ENCODE data around the gene AATK. TPM values are rescaled to one million over a fixed set of nuclear protein-coding genes. Genes with fewer than 3 reads are reported as not detected.

The AATK gene
- total RNA-seq, 1 donor from 2014 or later = 0.70 TPM

DNA sequence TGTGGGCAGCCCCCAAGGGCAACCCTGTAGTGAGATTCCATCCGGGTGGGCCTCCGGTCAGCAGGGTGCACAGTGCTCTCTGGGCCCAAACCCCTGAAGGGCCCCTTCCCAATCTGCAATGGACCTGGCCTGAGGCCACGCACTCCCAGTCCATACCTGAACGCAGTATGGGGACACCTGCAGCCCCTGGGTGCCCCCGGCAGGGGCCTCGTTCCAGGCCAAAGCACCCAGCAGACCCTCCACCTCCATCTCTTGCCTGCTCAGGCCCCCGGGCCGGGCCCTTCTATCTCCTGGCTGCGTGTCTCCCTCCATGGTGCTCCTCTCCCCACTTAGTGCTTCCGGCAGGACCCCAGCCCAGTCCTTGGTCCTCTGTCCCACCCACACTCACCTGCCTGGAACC, 17.3 kb upstream of the AATK start:
- DNase-seq (ENCODE audit: low spot score) (no peak), ATAC-seq (no peak)

DNA sequence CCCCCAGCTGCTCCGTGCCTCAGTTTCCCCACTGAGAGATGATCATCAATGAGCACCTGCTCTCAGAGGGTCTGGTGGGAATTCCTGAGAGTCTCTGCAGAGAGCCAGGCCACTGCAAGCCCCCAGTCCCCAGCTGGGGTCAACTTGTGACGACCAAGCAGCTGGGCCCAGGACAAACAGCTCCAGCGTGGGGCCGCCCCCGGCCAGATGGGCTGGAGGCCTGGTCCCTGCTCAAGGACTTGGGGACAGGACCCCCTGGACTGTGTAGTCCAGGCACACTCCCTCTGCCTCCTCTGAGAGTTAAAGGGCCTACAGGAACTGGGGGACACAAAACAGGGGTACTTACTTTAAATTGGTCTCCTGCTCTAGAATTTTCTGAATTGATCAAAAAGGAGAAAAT, 16.6 kb upstream of the AATK start:
- ATAC-seq (no peak), DNase-seq (ENCODE audit: low spot score) (no peak)

DNA sequence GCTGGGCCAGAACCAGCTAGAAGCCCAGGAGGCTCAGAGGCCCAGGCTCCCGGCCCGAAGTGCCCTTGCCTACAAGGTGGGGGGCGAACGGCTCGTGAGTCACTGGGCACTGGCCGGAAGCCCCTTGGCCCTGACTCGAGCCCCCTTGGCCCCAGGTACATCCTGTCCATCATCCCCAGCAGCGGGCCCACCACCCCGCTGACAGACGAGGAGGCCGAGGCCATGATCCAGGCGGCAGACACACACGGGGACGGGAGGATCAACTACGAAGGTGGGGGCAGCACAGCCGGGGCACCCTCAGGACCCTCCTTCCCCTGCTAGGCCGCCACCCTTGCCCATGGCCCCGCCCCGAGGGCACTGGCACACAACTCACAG, 15.8 kb upstream of the AATK start:
- DNase-seq (ENCODE audit: low spot score) = no peak
- ATAC-seq = no peak

DNA sequence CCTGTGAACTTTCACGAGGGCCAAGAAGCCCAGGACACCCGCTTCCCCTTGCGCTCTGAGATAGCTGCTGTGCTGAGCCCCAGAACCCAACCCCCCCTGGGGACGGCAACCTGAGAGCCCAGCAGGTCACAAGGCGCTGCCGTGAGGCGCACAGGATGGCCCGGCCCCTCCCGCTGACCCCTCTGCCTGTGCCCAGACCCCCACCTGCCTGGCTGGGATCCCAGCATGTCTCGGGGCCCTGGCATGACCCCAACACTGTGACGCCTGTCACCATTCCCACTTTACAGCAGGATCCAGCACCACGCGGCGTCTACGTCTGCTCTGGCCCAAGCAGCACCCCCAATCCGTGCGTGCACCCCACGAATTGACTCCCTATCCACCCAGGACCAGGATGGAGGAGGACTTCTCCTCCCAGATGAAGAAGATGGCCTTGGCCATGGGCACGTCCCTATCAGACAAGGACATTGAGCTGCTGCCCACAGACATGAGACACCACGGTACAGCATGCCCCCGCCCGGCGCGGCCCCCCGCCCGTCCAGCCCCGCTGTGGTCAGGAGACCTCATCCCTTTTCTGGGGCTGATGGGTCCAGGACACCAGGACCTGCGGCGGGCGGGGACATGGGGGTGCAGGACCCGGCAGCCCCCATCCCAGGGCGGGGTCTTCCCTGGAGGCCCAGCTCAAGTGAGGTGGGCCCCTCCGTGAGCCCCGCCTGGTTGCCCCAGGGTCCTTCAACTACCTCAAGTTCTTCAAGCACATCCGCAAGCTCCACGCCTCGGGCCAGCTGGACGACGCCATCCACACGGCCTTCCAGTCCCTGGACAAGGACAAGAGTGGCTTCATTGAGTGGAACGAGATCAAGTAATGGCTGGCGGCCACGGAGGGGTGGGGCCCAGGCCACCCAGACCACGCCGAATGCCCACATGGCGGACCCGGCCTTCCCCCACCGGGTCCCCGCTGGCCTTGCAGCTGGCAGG, 15.1 kb upstream of the AATK start:
- no peak for DNase-seq (ENCODE audit: low spot score)
- no peak for ATAC-seq

DNA sequence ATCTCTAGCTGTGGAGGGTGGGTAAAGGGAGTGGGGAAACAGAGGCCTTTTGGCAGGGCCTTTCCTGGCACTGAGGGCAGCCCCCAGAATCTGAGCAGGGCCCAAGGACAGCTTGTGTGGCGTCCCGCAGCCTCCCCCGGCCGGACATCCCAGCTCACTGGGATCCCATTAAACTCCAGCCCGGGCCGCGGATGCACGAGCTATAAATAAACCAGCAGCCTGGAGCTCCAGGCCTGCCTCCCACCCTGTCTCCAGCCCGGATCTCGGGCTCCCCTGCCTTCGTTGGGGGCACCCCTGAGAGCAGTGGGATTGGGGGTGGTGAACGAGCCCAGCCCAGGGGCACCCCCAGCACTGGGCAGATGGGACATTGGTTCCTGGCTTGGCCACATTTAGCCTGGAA, 13.8 kb upstream of the AATK start:
- no peak for ATAC-seq
- no peak for DNase-seq (ENCODE audit: low spot score)

DNA sequence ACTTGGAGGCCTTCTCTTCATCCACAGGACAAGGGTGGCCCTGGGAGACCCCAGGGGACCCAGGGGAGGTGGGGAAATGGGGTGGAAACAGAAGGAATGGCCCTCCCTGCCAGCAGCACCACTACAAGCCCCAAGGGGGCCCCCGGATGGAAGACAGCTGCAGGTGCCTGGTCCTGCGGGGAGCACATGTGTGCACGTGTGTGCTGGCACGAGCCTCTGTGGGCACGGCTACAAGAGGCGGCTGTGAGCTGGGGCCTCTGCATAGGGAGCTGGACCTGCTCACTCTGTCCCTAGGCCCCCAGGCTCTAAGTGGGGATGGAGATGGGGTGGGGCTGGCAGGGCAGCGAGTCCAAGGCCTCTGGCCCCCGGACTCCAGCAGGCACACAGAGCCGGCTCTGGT, 13.2 kb upstream of the AATK start:
- DNase-seq (ENCODE audit: low spot score) = no peak
- ATAC-seq = no peak

DNA sequence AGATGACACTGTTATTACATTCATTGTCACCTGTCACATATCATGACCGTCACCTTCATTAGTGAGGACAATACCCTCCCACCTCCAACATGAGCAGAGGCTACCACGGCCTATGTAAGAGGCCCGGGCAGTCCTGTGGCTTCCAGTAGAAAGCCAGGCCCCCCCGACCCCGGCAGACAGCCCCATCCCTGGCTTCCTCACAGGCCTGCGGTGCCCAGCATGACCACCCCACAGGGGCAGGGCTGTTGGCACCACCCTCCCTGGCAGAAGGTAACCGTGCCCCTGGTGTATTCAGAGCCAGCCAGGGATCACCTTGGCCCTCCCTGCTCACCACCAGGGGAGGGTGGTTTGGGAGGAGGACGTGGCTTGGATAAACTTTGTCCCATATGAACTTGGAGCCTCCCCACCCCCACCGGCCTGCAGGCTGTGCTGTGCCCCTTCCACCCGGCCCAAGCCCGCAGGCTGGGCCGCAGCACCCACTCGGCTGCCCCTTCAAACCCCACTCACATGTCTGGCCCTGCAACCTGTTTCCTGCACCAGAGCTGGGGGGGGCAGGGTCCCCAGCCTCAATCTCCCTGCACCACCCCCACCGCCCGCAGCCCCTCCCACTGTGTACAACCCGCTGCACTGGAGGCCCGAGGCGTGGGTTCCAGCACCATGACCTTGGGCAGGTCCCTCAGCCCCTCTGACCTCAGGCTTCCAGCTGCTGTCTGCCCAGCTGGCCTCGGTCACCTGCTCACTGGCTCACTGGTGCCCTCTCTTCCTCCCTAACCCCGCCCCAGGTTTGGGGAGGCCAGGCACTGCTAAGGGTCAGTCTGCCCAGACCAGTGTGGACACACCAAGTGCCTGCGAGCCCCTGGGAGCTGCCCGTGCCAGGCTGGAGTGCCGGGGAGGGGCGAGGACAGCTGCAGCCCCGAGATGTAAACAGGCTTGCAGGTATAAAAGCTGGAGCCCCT, 12.4 kb upstream of the AATK start:
- ATAC-seq (no peak), DNase-seq (ENCODE audit: low spot score) (no peak)

DNA sequence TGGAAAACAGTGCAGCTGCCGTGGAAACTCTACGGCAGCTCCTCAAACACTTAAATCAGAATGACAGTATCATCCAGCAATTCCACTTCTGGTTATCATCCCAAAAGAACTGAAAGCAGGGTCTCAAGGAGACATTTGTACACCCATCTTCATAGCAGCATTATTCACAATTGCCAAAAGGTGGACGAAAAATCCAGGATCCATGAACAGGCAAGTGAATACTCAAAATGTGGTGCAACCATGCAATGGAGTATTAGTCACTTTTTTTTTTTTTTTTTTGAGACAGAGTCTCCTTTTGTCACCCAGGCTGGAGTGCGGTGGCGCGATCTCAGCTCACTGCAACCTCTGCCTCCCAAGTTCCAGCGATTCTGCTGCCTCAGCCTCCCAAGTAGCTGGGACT, 10.6 kb upstream of the AATK start:
- DNase-seq (ENCODE audit: low spot score) (no peak), ATAC-seq (no peak)

DNA sequence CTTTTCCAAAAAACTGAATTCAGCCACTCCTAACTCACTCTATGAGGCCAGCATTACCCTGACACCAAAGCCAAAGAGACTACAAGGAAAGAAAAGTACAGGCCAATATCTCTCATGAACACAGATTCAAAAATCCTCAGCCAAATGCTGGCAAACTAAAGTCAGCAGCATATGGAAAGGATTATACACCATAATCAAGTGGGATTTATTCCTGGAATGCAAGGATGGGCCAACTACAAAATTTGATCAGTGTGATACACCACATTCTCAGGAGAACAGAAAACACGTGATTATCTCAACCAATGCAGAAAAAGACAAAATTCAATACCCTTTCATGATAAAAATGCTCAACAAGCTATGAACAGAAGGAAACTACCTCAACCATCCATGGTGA, 7.7 kb upstream of the AATK start:
- ATAC-seq = no peak
- no peak for DNase-seq (ENCODE audit: low spot score)

DNA sequence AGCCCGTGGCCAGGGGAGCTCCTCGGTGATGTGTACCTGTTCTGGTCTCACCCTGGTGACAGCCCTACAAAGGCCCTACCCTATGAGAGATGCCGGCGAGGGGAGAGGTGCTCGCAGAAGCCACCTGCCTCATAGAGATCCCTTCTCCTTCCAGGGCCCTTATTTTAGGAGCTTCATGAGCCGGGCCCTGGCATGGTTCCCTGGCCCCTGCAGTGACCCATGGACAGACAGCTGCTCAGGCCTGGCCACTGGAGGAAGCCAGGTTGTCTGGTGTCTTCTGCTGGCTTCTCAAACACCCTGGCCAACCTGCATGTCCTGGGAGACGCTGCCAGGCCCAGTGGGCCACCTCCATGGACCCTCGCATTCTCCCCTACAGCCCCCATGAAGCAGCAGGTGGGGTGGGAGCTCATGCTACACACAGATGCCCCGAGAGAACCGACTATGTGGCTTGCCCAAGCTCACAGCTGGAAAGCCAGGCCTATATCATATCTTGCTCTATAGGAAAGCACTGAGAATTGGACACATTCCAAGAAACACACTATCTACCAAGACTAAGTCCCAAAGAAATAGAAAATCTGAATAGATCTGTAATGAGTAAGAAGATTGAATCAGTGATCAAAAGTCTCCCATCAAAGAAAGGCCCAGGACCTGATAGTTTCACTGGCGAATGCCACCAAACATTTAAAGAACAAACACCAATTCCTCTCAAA, 7.2 kb upstream of the AATK start:
- DNase-seq (ENCODE audit: low spot score) = no peak
- ATAC-seq = no peak

DNA sequence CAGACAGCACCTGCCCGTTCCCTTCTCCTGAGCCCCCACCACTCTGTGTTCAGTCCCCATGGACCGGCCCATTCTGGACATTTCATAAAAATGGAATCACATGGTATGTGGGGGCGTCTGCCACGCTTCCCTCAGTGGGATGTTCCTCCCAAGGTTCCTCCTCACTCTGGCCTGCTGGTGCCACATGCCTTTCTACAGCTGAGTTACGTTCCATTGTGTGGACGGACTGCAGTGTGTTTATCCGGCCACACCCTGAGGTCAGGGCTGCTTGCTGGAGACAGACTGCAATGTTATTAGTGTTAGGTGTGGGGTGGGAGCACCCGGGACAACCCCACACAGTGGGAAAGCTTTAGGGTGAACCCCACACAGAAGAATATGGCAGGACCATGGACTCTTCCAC, 5.9 kb upstream of the AATK start:
- DNase-seq (ENCODE audit: low spot score) (no peak), ATAC-seq (no peak)

DNA sequence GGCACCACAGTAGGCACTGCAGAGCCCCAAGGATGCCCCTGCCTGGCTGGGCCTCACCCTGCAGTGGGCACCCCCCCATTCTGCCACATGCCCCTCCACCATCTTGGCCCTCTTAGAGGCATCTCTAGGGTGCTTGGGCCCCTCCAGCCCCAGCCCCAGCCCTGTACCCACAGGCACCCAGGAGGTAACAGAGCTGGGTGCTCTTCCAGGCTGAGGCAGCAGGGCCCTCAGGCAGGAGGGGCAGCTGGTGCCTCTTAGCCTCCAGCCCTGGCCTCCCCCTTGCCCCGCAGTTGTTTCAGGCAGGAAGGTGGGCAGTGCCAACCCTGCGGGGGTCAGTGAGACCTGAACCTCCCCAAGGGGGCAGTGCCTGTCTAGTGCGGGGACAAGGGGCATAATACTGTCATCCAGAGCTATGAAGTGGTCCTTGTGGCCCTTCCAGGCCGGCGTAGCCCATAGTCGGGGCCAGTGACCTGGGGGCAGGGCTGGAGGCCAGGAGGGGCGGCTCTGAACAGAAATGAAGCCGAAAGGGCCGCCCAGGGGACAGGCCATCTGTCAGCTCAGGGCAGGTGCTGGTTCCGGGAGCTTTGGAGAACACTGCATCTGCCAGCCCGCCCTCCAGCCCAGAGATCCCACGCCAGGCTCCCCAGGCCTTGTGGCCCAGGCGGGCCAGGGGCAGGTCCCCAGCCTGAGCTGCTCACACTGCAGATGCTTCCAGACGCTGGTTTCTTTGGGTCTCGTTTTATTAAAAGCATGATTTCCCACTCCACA, 4.9 kb upstream of the AATK start:
- ATAC-seq = no peak

DNA sequence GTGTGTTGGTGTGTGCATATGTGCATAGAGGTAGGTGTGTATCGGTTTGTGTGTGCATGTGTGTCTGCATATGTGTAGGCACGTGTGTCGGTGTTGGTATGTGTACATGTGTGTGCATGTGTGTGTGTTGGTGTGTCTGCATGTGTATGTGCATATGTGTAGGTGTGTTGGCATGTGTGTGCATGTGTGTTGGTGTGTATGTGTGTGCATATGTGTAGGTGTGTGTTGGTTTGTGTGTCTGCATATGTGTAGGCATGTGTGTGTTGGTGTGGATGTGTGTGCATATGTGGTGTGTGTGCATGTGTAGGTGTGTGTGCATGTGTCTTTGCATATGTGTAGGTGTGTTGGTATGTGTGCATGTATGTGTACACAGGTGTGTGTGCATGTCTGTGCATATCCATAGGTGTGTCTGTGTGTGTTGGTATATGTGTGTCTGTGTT, 3.9 kb upstream of the AATK start:
- DNase-seq (ENCODE audit: low spot score) = no peak

More for the DNA sequence above, 4.9 kb upstream of the AATK start:
- DNase-seq (ENCODE audit: low spot score) = no peak

DNA sequence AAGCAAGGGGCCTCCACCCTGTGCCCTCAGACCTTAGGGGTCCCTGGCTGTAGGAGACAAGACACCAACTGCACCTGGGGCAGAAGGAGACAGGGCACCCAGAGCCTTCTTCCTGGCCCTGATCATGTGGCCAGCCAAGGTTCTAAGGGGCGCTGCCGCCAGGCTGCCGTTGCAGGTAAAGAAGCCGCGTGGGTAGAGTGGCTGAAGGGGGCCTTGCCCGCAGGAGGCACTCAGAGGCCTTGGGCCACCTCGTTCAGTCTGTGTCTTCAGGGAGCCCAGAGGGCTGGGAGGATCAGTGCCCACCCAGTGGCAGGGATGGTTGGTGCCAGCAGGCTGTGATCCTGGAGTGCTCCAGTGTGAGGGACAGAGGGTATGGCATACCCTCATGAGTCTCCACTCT, 1.6 kb upstream of the AATK start:
- ATAC-seq = no peak
- DNase-seq (ENCODE audit: low spot score) = no peak

More for the DNA sequence above, 3.9 kb upstream of the AATK start:
- ATAC-seq = no peak

DNA sequence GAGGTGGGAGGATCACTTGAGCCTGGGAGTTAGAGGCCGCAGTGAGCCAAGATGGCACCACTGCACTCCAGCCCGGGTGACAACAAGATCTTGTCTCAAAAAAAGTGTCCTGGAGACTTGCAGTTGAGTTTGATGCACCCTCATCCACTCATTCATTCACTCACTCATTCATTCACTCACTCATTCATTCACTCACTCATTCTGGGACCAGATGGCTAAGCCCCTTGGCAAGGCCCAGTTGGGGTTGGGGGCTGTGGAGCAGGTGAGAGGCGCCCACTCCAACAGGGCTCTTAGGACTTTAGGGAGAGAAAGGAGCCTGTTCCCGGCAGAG, 1.1 kb upstream of the AATK start:
- ATAC-seq (no peak), DNase-seq (ENCODE audit: low spot score) (no peak)

DNA sequence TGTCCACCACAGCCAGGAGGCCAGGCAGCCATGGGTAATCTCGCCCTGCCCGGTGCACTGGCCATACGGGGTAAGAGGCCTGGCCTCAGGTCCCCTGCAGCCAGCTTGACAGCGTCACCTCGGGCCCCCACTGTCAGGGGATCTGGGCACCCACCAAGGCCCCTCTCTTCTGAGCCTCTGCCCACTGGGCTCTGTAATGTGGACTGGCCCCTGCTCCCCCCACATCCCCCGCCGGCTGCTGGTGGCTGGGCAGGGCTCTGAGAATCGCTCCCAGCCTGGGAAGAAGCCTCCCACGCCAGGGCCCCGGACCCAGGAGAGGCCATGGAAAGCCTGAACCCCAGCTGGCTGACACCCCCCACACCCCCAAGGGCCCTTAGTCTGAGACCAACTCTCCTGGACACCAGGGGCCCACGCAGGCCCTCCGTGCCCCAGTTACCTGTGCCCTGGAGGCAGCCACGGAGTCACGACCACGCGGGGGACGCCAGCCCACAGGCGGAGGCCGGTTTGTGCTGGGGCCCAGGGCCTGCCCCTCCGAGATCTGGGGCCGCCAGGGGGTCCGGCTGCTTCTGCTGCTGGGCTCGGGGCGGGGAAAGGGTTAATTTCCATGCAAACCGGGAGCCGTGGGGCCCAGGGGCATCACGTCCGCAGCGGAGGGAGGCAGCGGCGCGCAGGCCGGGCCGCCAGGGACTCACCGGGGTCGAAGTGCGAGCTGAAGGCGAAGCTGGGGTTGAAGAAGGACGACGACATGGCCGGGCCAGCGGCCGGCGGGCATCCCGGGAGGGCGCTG, 582 bp downstream of the AATK start, which contains the start of gene PVALEF:
Gene PVALEF (plus strand): TSS at position 262 of the 787 bp plus-strand sequence. CDS start 15,720 bp downstream, outside the sequence.
- peak; percentile 64 for ATAC-seq
- DNase-seq (ENCODE audit: low spot score) = no peak

DNA sequence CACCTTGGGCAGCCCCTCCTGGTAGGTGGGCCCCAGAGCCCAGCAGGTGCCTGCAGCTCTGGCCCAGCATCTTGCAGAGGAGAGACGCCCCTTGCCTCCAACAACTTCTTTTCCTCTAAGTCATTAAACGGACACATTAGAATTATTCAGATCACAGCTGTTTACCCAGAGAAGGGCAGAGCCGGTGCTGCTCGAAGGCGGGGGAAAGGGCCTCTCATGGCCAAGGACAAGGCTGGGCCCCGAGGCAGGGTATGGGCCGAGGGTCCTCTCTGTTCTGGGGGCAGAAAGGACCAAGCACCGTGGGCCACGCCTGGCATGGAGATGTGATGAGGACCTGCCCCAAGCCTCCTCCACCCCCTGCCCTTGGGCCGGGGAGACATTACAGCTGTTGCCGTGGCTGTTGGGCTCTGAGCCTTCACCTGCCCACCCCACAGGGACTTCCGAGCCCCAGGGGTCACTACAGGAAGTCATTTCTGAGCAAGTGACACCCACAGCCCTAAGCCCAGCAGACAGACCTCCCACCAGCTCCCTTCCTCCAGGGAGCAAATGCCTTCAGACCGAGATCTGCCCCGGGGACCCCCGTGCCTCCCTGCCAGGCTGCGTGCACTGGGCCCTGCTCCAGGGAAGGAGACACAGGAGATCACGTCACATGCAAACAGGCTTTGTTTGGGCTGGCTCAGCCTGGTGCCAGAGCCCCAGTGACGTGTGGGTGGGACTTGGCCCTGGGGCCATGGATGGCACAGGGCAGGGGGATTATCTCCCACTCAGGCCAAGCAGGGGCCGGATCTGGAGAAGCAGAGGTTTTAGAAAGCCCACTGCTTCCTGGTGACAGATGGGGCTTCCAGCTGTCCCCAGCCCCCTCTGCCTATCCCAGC, 1.4 kb downstream of the AATK start:
- ATAC-seq = peak; percentile 70
- no peak for DNase-seq (ENCODE audit: low spot score)

DNA sequence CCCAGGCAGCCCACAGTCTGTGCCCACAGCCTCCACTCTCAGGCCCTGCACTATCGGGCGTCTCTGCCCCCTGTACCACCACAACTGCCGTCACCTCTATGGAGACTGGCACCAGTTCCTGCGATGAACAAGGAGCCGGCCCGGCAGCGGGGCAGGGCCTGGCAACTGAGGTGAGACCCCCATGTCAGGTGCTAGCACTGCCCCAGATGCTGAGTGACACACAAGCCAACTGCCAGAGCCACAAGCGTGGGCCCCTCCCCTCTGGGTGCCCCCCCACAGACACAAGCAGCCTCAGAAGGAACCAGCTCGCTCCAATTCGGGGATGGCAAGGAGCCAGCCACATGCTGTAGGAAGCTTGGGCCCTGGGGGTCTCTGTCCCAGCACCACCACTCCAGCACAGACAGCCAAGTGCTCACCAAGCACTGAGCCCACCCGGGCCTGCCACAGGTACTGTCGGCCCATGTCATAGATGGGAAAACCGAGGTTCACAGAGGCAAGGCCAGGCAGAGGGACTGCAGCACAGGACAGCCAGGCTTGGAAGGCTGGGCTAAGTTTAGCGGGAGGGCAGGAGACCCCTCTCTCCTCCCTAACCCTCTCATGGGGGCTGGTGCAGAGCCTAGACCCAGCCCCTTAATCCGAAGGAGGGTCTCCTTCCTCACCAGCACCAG, 2.2 kb downstream of the AATK start:
- DNase-seq (ENCODE audit: low spot score) (no peak), ATAC-seq (no peak)
